NK-92 treated with Interleukin-12 subunit alpha and Interleukin-12 subunit beta, amount 100 ng/mL, for 24 hours (cell line): ENCODE measurements around the gene ANK3.
"Not testable (repeated sequence)": the region's sequence is repeated elsewhere in the genome, so short reads cannot be mapped to it uniquely, and the experiment has no call there.

Experiments used
- DNase-seq: peaks from one replicate; lab custom pipeline; 2025; lab: John Stamatoyannopoulos, UW

Gene ANK3

DNA sequence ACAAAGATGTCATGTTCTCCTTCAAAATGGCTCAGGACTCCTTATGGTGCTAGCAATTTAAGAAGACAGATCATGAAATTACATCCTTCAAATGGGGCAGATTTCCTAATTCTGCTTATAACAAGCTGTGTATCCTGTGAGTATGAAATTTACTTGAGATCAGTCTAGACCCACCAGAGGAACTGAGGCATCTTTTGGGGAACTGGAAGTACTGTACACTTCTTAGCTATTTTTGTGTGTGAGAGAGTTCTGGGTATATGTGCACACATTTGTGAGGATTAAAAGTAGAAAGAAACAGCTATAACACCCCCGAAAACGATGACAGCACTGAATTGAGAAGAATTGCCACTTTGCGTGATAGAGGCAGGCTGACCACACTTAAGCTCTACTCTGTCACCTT is 296.4 kb downstream of the ANK3 start:
- no peak for DNase-seq

DNA sequence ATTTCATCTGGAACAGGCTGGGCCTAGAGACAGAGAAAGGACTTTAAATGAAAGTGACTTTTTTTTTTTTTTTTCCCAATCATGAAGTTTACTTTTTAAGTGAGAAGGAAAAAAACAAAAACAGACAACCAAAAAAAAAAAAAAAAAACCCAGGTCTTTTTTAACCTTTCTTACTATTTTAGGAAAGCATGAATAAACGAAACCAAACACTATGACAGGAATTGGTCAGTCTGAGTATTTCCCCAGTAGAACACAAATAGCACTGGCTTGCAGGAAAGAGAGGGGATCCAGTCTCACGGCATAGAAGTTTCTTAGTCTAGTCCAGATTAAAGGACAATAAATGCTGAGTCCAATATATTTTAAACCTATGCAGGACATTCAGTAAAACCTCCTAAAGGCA is 302.8 kb downstream of the ANK3 start:
- DNase-seq = no peak

- no peak for DNase-seq
Measured at GRCh38 chr10:60086421-60086820, 303.3 kb downstream of the ANK3 start.

- DNase-seq = no peak
Measured at GRCh38 chr10:60082744-60083344, 306.8 kb downstream of the ANK3 start.

DNA sequence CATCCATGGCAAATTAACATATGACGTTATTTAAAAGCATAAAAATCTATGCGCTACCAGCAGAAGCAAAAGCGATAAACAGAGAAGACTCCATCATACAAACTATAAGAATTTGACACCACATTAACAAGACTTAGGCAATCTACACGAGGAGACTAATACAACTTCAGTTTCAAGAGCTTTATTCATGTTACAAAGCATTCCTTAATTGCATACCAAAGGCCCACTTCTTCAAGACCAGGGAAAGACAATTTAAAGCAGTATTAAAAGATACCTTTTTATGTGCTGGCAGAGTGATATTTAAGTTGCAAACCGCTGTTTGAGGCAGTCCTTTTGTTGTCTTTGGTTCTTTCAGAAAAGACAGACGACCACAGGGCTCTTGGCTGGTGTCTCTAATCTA is 307.3 kb downstream of the ANK3 start:
- DNase-seq = no peak

DNA sequence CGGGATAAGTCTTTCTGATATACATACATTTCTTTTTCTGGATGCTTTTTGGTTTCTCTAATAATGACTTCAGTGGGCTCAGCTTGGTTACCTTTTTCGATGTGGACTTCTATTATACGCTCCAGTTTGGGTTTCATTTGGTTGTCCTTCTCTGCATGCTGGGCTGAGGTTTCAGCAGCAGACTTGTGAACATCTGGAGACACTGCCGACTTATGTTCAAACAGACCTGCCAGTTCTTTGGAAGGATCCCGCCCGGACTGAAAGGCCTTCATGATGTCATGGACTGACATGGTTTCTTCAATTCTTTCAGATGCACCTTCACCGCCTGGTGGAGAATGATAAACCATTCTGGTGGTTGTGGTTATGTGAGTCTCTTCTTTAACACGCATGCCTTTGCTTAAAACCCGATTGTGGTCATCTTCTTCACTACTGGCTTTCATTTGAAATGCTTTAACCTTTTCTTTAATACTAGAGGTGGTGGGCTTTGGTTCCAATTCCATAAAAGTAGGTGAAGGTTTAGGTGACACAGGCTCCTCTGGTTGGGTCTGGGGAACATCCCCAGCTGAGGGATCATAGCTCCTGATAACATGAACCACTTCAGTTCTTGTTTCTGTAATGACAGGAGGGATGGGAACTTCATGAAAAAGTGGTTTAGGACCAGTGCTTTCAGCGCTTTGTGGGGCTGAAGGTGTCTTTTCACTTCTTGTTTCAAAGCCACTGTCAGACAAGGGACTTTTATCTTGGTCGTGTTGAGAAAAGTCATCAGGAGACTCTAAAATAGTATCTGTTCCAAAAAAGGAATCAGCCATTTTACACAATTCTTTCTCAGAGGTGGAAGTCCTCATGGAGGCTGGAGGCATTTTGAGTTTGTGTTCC is 315.7 kb downstream of the ANK3 start:
- DNase-seq = no peak

DNA sequence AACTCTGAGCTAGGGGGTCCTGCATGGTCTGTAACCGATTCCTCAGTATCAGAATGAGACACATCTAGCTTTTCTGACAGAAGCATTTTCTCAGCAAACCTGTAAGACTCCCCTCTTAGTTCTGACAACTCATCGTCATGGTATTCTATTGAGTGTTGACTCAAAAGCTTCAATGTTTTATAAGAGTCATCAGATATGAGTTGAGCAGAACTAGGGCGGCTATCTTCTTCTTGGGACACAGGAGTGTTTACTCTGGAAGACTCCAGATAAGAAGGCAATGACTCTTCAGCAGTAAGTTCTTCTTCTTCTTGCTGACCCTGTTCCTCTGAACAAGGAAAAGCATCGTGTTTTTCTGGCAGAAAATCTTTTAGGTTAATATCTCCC is 316.3 kb downstream of the ANK3 start:
- DNase-seq = no peak

- DNase-seq = no peak
Measured at GRCh38 chr10:60069311-60069710, 320.4 kb downstream of the ANK3 start.

DNA sequence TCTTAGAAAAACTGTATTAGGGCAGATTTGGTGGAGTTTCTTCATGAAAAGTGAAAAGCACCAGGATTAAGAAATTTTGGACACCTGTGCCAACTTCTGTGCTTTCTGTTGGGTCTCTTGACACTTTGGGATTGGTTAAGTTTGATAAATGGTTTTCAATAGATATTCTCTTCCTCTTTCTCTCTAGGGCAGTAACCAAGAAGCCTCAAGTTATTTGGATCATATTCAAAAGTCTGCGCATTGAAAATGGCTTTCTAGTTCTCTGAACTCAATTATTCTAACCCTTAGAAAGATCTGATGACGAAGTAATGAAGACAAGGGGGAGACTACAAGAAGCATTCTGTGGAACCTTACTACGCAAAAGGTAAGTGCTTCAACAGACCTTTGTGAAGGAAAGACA is 339.3 kb downstream of the ANK3 start:
- no peak for DNase-seq

GRCh38 chr10:60048091-60048501 is 341.6 kb downstream of the ANK3 start:
- DNase-seq = no peak

- no peak for DNase-seq
Measured at GRCh38 chr10:60045571-60045970, 344.1 kb downstream of the ANK3 start.

GRCh38 chr10:60044971-60045370 is 344.7 kb downstream of the ANK3 start:
- no peak for DNase-seq

- no peak for DNase-seq
Measured at GRCh38 chr10:60044242-60044641, 345.4 kb downstream of the ANK3 start.

DNA sequence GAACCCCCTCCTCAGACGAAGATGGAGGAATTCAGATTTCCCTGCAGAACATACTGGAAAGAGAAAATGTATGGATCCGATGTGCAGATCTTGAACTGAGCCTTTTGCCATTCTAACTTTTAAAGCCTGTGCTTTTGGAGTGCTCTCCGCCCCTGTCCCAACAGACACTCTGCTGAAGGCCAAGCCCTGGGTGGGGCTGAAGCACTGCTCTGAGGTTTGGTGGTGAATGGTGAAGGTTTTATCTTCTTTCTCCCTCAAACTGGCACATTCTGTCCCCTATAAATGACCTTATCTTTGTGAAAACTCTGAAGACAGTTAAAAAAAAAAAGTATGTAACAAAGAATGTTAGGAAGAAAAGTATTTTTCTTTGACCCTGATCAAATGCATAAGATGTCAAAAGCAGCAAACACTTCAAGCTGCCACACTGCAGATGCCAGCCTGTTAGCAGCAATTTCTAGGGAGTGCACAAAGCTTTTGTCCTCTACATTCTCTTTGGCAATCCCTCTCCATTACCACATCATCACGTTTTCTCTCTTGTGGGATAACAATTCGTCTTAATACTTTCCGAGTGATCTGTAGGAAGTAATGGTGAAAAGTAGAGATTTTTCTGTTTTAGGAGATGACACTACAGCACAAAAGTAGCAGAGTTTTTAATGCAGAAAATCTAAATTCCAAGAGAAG is 346.0 kb downstream of the ANK3 start:
- no peak for DNase-seq

- no peak for DNase-seq
Measured at GRCh38 chr10:60042914-60043313, 346.8 kb downstream of the ANK3 start.

GRCh38 chr10:60042262-60042661 is 347.4 kb downstream of the ANK3 start:
- no peak for DNase-seq

- DNase-seq = no peak
Measured at GRCh38 chr10:60041489-60042133, 348.1 kb downstream of the ANK3 start.

- no peak for DNase-seq
Measured at GRCh38 chr10:60040014-60040662, 349.5 kb downstream of the ANK3 start.

DNA sequence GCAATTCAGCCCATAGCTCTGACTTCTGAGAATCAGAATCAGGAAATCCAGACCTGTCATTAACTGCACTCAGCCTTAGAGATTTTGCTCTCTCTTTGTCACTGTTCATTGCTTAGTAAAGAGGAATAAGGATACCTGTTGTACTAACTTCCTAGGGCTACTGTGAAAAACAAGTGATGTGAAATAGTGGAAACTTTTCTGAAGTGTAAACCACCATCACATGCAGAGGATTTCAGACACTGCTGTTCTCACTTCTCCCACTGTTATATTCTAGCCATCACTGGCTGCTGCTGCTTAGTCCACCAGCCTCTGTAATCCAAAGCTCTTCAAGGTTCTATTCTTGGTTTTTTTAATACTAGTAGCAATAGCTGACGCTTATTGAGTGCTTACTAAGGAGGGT is 353.7 kb downstream of the ANK3 start:
- no peak for DNase-seq

GRCh38 chr10:60035375-60035774 is 354.3 kb downstream of the ANK3 start:
- not testable (repeated sequence) for DNase-seq

GRCh38 chr10:60032723-60033122 is 357.0 kb downstream of the ANK3 start:
- DNase-seq = no peak

GRCh38 chr10:60031664-60032063 is 358.0 kb downstream of the ANK3 start:
- no peak for DNase-seq
